GM18520 (cell line): Measurements from ENCODE around the gene CKAP5.
"Not testable (repeated sequence)": the region's sequence is repeated elsewhere in the genome, so short reads cannot be mapped to it uniquely, and the experiment has no call there.

ENCODE experiments used
- ATAC-seq: cut with Tn5 transposase; IDR thresholded peaks from one replicate; pipeline ENCODE4 v1.9.1; 2021; ENCODE audit not compliant: unreplicated experiment

The CKAP5 gene

GRCh38 chr11:46855863-46856262 lies 9.8 kb upstream of the CKAP5 start:
- no peak for ATAC-seq

- no peak for ATAC-seq
These were observed 9.1 kb upstream of the CKAP5 start for GRCh38 chr11:46855167-46855566.

- ATAC-seq, result no peak
These were observed 4.8 kb upstream of the CKAP5 start for GRCh38 chr11:46850829-46851380.

GRCh38 chr11:46849631-46850030 lies 3.6 kb upstream of the CKAP5 start:
- ATAC-seq, result no peak

GRCh38 chr11:46846510-46846830 lies 390 bp upstream of the CKAP5 start:
- no peak for ATAC-seq

GRCh38 chr11:46845440-46845739 lies 690 bp downstream of the CKAP5 start:
- no peak for ATAC-seq

GRCh38 chr11:46840116-46840515 lies 6.0 kb downstream of the CKAP5 start:
- ATAC-seq, result no peak

GRCh38 chr11:46838501-46838900 lies 7.6 kb downstream of the CKAP5 start:
- no peak for ATAC-seq

GRCh38 chr11:46837860-46838259 lies 8.2 kb downstream of the CKAP5 start:
- no peak for ATAC-seq

- ATAC-seq, result no peak
These were observed 9.2 kb downstream of the CKAP5 start for GRCh38 chr11:46836870-46837269.

- no peak for ATAC-seq
These were observed 9.6 kb downstream of the CKAP5 start for GRCh38 chr11:46836431-46836830.

- no peak for ATAC-seq
These were observed 10.2 kb downstream of the CKAP5 start for GRCh38 chr11:46835897-46836296.

- ATAC-seq, result no peak
These were observed 11.3 kb downstream of the CKAP5 start for GRCh38 chr11:46834821-46835220.

GRCh38 chr11:46832511-46833214 lies 13.4 kb downstream of the CKAP5 start:
- no peak for ATAC-seq

- no peak for ATAC-seq
These were observed 18.1 kb downstream of the CKAP5 start for GRCh38 chr11:46827995-46828394.

- peak; percentile 90 for ATAC-seq
These were observed 19.6 kb downstream of the CKAP5 start for GRCh38 chr11:46826310-46827044.

- ATAC-seq, result no peak
These were observed 37.2 kb downstream of the CKAP5 start for GRCh38 chr11:46808799-46809431.

GRCh38 chr11:46801694-46802470 lies 44.2 kb downstream of the CKAP5 start:
- ATAC-seq, result no peak

- ATAC-seq, result no peak
These were observed 45.9 kb downstream of the CKAP5 start for GRCh38 chr11:46800177-46800576.

- not testable (repeated sequence) for ATAC-seq
These were observed 46.4 kb downstream of the CKAP5 start for GRCh38 chr11:46799725-46800124.

- no peak for ATAC-seq
These were observed 67.7 kb downstream of the CKAP5 start for GRCh38 chr11:46778416-46778815.
